ENCODE results near the gene PFDN6.

- TF ChIP-seq CTCF (conservative IDR thresholded peaks at IDR 0.05; ENCODE audit: low read depth in 2 of 2) = no peak
- TF ChIP-seq EZH2phosphoT487 (IDR thresholded peaks at IDR 0.05; ENCODE audit: unreplicated experiment) = no peak
- TF ChIP-seq EZH2 (IDR thresholded peaks at IDR 0.05; ENCODE audit: low read depth, unreplicated experiment) = no peak
- TF ChIP-seq CREB1 (CRISPR knock-in tag; IDR thresholded peaks at IDR 0.05; ENCODE audit: low read depth) = no peak
- TF ChIP-seq JUNB (IDR thresholded peaks at IDR 0.05; ENCODE audit: unreplicated experiment) = no peak
Observed at GRCh38 chr6:33323623-33323948, 34.2 kb downstream of the PFDN6 start.
